Vagina (tissue), 2 donors: ENCODE measurements around the gene UBE2G1.

Source experiments
- POLR2A ChIP-seq, 2 donors: fragments of 450-650 bp; IDR thresholded peaks; one replicate each; pipeline ENCODE4 v1.6.1; 2017; ENCODE audit warnings: antibody characterized with exemption in 2 of 2, mild to moderate bottlenecking in 2 of 2, moderate library complexity in 2 of 2
- POLR2AphosphoS5 ChIP-seq, 2 donors: sonication (generic); formaldehyde crosslinking; IDR thresholded peaks; one replicate each; pipeline ENCODE4 v1.9.0; 2017; ENCODE audit warnings: antibody characterized with exemption in 2 of 2, mild to moderate bottlenecking in 2 of 2, low read depth in 1 of 2; ENCODE audit not compliant: insufficient read depth in 1 of 2
- TF ChIP-seq, protein P1 (sequence below), 3 experiments: fragments of 450-650 bp in 2 of 3; fragments of 200-600 bp in 1 of 3; sonication (generic) in 1 of 3; IDR thresholded peaks; one replicate each; pipeline ENCODE4 v1.5.1; 2017 to 2019; ENCODE audit warnings: antibody characterized with exemption in 3 of 3, mild to moderate bottlenecking in 2 of 3, moderate library complexity in 2 of 3

GRCh38 chr17:4365103-4365627, 1.3 kb downstream of the UBE2G1 start:
- TF ChIP-seq, protein P1, sequence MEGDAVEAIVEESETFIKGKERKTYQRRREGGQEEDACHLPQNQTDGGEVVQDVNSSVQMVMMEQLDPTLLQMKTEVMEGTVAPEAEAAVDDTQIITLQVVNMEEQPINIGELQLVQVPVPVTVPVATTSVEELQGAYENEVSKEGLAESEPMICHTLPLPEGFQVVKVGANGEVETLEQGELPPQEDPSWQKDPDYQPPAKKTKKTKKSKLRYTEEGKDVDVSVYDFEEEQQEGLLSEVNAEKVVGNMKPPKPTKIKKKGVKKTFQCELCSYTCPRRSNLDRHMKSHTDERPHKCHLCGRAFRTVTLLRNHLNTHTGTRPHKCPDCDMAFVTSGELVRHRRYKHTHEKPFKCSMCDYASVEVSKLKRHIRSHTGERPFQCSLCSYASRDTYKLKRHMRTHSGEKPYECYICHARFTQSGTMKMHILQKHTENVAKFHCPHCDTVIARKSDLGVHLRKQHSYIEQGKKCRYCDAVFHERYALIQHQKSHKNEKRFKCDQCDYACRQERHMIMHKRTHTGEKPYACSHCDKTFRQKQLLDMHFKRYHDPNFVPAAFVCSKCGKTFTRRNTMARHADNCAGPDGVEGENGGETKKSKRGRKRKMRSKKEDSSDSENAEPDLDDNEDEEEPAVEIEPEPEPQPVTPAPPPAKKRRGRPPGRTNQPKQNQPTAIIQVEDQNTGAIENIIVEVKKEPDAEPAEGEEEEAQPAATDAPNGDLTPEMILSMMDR (IDR thresholded peaks at IDR 0.05), result no peak
- peak in 1 of 2 donors; percentile 53 for TF ChIP-seq POLR2A (IDR thresholded peaks at IDR 0.05)
- TF ChIP-seq POLR2AphosphoS5 (IDR thresholded peaks at IDR 0.05; ENCODE audit: insufficient read depth in 1 of 2, low read depth in 1 of 2), result peak; percentile 62 to 82
